ENCODE data around the gene DLEC1.

DLEC1 gene

DNA sequence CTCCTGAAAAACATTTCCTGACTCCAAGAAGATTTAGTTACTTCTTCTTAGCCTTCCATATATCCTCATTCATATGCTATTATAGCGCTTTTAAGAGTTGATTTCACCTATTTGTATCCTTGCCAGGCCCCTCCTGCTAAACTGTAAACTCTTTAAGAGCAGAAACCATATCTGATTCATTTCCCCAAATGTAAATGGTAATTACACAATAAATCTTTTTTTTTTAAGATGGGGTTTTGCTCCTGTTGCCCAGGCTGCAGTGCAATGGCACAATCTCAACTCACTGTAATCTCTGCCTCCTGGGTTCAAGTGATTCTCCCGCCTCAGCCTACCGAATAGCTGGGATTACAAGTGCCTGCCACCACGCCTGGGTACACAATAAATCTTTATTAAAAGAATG lies 4.5 kb downstream of the DLEC1 start:
- no peaks in the 10 kb centered on the region for H3K9me3 ChIP-seq (ENCODE audit: insufficient read depth, low read length)
- no peak overlapping the region for H2AFZ ChIP-seq (ENCODE audit: low read depth, low read length)
- H3K27ac ChIP-seq (ENCODE audit: low read length), result no peak overlapping the region
- no peak overlapping the region for H3K9ac ChIP-seq (ENCODE audit: low read length)
- H3K4me1 ChIP-seq (ENCODE audit: low read length), result no peaks in the 10 kb centered on the region
- TF ChIP-seq CTCF (IDR thresholded peaks at IDR 0.05; ENCODE audit: low read depth, low read length), result no peak
- TF ChIP-seq EZH2phosphoT487 (IDR thresholded peaks at IDR 0.05; ENCODE audit: low read depth), result no peak
- H3K4me3 ChIP-seq (ENCODE audit: low read length), result no peak overlapping the region
- peaks cover 6% of the 10 kb centered on the region; the same call in 1 of the 2 replicates for H3K27me3 ChIP-seq (ENCODE audit: low read depth, low read length)
- no peaks in the 10 kb centered on the region for H3K79me2 ChIP-seq (ENCODE audit: low read length)
- no peak overlapping the region for H3K4me2 ChIP-seq (ENCODE audit: low read length)
- H3K36me3 ChIP-seq (replicated peaks; ENCODE audit: low read depth, low read length), result no peaks in the 10 kb centered on the region
- no peaks in the 10 kb centered on the region for H4K20me1 ChIP-seq (ENCODE audit: insufficient read depth, low read length)

- Histone ChIP-seq H3K27ac (ENCODE audit: low read length) (no peak overlapping the region), H3K9me3 (ENCODE audit: insufficient read depth, low read length) (no peaks in the 10 kb centered on the region), H3K36me3 (replicated peaks; ENCODE audit: low read depth, low read length) (no peaks in the 10 kb centered on the region), H2AFZ (ENCODE audit: low read depth, low read length) (no peak overlapping the region), H3K9ac (ENCODE audit: low read length) (no peak overlapping the region), H3K79me2 (ENCODE audit: low read length) (no peaks in the 10 kb centered on the region), H3K27me3 (ENCODE audit: low read depth, low read length) (peaks cover 6% of the 10 kb centered on the region; the same call in 1 of the 2 replicates), H3K4me1 (ENCODE audit: low read length) (no peaks in the 10 kb centered on the region), H3K4me3 (ENCODE audit: low read length) (no peak overlapping the region), H4K20me1 (ENCODE audit: insufficient read depth, low read length) (no peaks in the 10 kb centered on the region), H3K4me2 (ENCODE audit: low read length) (no peak overlapping the region)
- TF ChIP-seq EZH2phosphoT487 (IDR thresholded peaks at IDR 0.05; ENCODE audit: low read depth) (no peak), CTCF (IDR thresholded peaks at IDR 0.05; ENCODE audit: low read depth, low read length) (no peak)
Observed at GRCh38 chr3:38046027-38046426, 7.0 kb downstream of the DLEC1 start.

- Histone ChIP-seq H3K4me1 (ENCODE audit: low read length) (no peaks in the 10 kb centered on the region), H3K27ac (ENCODE audit: low read length) (no peak overlapping the region), H3K4me3 (ENCODE audit: low read length) (no peak overlapping the region), H4K20me1 (ENCODE audit: insufficient read depth, low read length) (no peaks in the 10 kb centered on the region), H3K27me3 (ENCODE audit: low read depth, low read length) (peaks cover 6% of the 10 kb centered on the region; the same call in 1 of the 2 replicates), H3K4me2 (ENCODE audit: low read length) (no peak overlapping the region), H2AFZ (ENCODE audit: low read depth, low read length) (no peak overlapping the region), H3K9me3 (ENCODE audit: insufficient read depth, low read length) (no peaks in the 10 kb centered on the region), H3K9ac (ENCODE audit: low read length) (no peak overlapping the region), H3K36me3 (replicated peaks; ENCODE audit: low read depth, low read length) (no peaks in the 10 kb centered on the region), H3K79me2 (ENCODE audit: low read length) (no peaks in the 10 kb centered on the region)
- TF ChIP-seq EZH2phosphoT487 (IDR thresholded peaks at IDR 0.05; ENCODE audit: low read depth), result no peak
- no peak for TF ChIP-seq CTCF (IDR thresholded peaks at IDR 0.05; ENCODE audit: low read depth, low read length)
Observed at GRCh38 chr3:38046821-38047220, 7.8 kb downstream of the DLEC1 start.

- Histone ChIP-seq H3K36me3 (replicated peaks; ENCODE audit: low read depth, low read length) (no peaks in the 10 kb centered on the region), H3K9me3 (ENCODE audit: insufficient read depth, low read length) (no peaks in the 10 kb centered on the region), H3K4me2 (ENCODE audit: low read length) (no peak overlapping the region), H3K27ac (ENCODE audit: low read length) (no peak overlapping the region), H3K27me3 (ENCODE audit: low read depth, low read length) (peaks cover 6% of the 10 kb centered on the region; the same call in 1 of the 2 replicates), H3K79me2 (ENCODE audit: low read length) (no peaks in the 10 kb centered on the region), H4K20me1 (ENCODE audit: insufficient read depth, low read length) (no peaks in the 10 kb centered on the region), H3K4me3 (ENCODE audit: low read length) (no peak overlapping the region), H2AFZ (ENCODE audit: low read depth, low read length) (no peak overlapping the region), H3K9ac (ENCODE audit: low read length) (no peak overlapping the region), H3K4me1 (ENCODE audit: low read length) (no peaks in the 10 kb centered on the region)
- TF ChIP-seq EZH2phosphoT487 (IDR thresholded peaks at IDR 0.05; ENCODE audit: low read depth) (no peak), CTCF (IDR thresholded peaks at IDR 0.05; ENCODE audit: low read depth, low read length) (no peak)
Observed at GRCh38 chr3:38047896-38048295, 8.9 kb downstream of the DLEC1 start.
